Neural cell (in vitro differentiated cells): ENCODE measurements around the gene DNMT3A. TPM values are rescaled to one million over a fixed set of nuclear protein-coding genes. Genes with fewer than 3 reads are reported as not detected.

Source experiments
- H2AFZ ChIP-seq: fragments of 200-600, 300-800 bp; sonication (generic), shearing (Covaris generic); 2 replicates; pipeline ENCODE4 v1.6.0; 2014; ENCODE audit warnings: low read depth, mild to moderate bottlenecking, antibody characterized with exemption, low read length, moderate library complexity
- H3F3A ChIP-seq: fragments of 200-600 bp; shearing (Covaris generic); 2 replicates; pipeline ENCODE4 v1.6.1; 2016; ENCODE audit warnings: mild to moderate bottlenecking, moderate library complexity, mixed read lengths, antibody characterized with exemption, low read length; ENCODE audit not compliant: insufficient read depth, poor library complexity, severe bottlenecking
- H3K27ac ChIP-seq: fragments of 200-600, 300-800 bp; sonication (generic), shearing (Covaris generic); 2 replicates; pipeline ENCODE4 v1.5.1; 2014; ENCODE audit warnings: mild to moderate bottlenecking, low read length, moderate library complexity
- H3K27me3 ChIP-seq: fragments of 300-800, 200-600 bp; sonication (generic), shearing (Covaris generic); 2 replicates; pipeline ENCODE4 v1.6.0; 2014; ENCODE audit warnings: mild to moderate bottlenecking, low read depth, low read length, moderate library complexity; ENCODE audit not compliant: insufficient read depth
- H3K36me3 ChIP-seq: fragments of 300-800, 200-600 bp; sonication (generic), shearing (Covaris generic); 2 replicates; pipeline ENCODE4 v1.5.1; 2014; ENCODE audit warnings: mild to moderate bottlenecking, antibody characterized with exemption, low read length, moderate library complexity; ENCODE audit not compliant: insufficient read depth
- H3K4me2 ChIP-seq: fragments of 300-800, 200-600 bp; sonication (generic), shearing (Covaris generic); 2 replicates; pipeline ENCODE4 v1.6.0; 2014; ENCODE audit warnings: mild to moderate bottlenecking, low read length
- H3K4me3 ChIP-seq: fragments of 300-800, 200-600 bp; sonication (generic), shearing (Covaris generic); 2 replicates; pipeline ENCODE4 v1.5.1; 2014; ENCODE audit warnings: mild to moderate bottlenecking, low read length, moderate library complexity
- H3K79me2 ChIP-seq: fragments of 200-600 bp; shearing (Covaris generic); replicated peaks from 2 replicates; pipeline ENCODE4 v1.6.0; 2014; ENCODE audit warnings: mild to moderate bottlenecking, low read length, moderate library complexity; ENCODE audit not compliant: insufficient read depth
- H3K9ac ChIP-seq: fragments of 300-800, 200-600 bp; sonication (generic), shearing (Covaris generic); 2 replicates; pipeline ENCODE4 v1.6.1; 2016; ENCODE audit warnings: mild to moderate bottlenecking, low read length, mixed read lengths
- H3K9me2 ChIP-seq: fragments of 200-600 bp; shearing (Covaris generic); 2 replicates; pipeline ENCODE4 v1.6.1; 2016; ENCODE audit warnings: mild to moderate bottlenecking, low read length, mixed read lengths; ENCODE audit not compliant: insufficient read depth
- H3K9me3 ChIP-seq: fragments of 200-600, 300-800 bp; sonication (generic), shearing (Covaris generic); 2 replicates; pipeline ENCODE4 v1.6.1; 2016; ENCODE audit warnings: mild to moderate bottlenecking, mixed run types, low read length, moderate library complexity, mixed read lengths
- H4K20me1 ChIP-seq: fragments of 200-600 bp; shearing (Covaris generic); 2 replicates; pipeline ENCODE4 v1.6.1; 2016; ENCODE audit warnings: mild to moderate bottlenecking, mixed run types; ENCODE audit not compliant: insufficient read depth
- EP300 ChIP-seq: fragments of 450-650 bp; conservative IDR thresholded peaks from 2 replicates; pipeline ENCODE4 v1.6.1; 2014; ENCODE audit warnings: antibody characterized with exemption, mild to moderate bottlenecking, moderate library complexity; ENCODE audit not compliant: poor library complexity, severe bottlenecking
- EZH2 ChIP-seq: fragments of 200-600, 300-800 bp; shearing (Covaris generic), sonication (generic); IDR thresholded peaks from 2 replicates; pipeline ENCODE4 v1.6.1; 2014; ENCODE audit warnings: antibody characterized with exemption, low read length, borderline replicate concordance, mild to moderate bottlenecking; ENCODE audit not compliant: insufficient read depth, poor library complexity, severe bottlenecking
- MXI1 ChIP-seq: fragments of 450-650 bp; conservative IDR thresholded peaks from 2 replicates; pipeline ENCODE4 v1.6.1; 2014; ENCODE audit warnings: antibody characterized with exemption, mild to moderate bottlenecking; ENCODE audit not compliant: poor library complexity, severe bottlenecking
- POLR2AphosphoS5 ChIP-seq: IDR thresholded peaks from 2 replicates; pipeline ENCODE4 v1.6.1; 2012
- RAD21 ChIP-seq: fragments of 450-650 bp; conservative IDR thresholded peaks from 2 replicates; pipeline ENCODE4 v1.6.1; 2014; ENCODE audit warnings: antibody characterized with exemption, mild to moderate bottlenecking, moderate library complexity
- SMC3 ChIP-seq: fragments of 450-650 bp; conservative IDR thresholded peaks from 2 replicates; pipeline ENCODE4 v1.6.1; 2014; ENCODE audit warnings: antibody characterized with exemption, mild to moderate bottlenecking, moderate library complexity; ENCODE audit not compliant: poor library complexity
- TAF1 ChIP-seq: IDR thresholded peaks from 2 replicates; pipeline ENCODE4 v1.6.1; 2012; ENCODE audit warnings: low read depth
- polyA plus RNA-seq: library from polyadenylated mRNA; depleted of rRNA; stranded (reverse); fragments of >200 nt; gene quantifications from 2 replicates; pipeline ENCODE4 v1.2.3, GENCODE V29; 2014
- TF ChIP-seq, protein P1 (sequence below): IDR thresholded peaks from 2 replicates; pipeline ENCODE4 v1.6.1; 2012; ENCODE audit warnings: borderline replicate concordance
- TF ChIP-seq, protein P2 (sequence below): fragments of 450-650 bp; IDR thresholded peaks from 2 replicates; pipeline ENCODE4 v1.5.1; 2014; ENCODE audit warnings: antibody characterized with exemption, mild to moderate bottlenecking, moderate library complexity; ENCODE audit not compliant: poor library complexity, severe bottlenecking

DNMT3A gene
- polyA plus RNA-seq, 1 donor from 2014 or later, result 33.0 TPM

DNA sequence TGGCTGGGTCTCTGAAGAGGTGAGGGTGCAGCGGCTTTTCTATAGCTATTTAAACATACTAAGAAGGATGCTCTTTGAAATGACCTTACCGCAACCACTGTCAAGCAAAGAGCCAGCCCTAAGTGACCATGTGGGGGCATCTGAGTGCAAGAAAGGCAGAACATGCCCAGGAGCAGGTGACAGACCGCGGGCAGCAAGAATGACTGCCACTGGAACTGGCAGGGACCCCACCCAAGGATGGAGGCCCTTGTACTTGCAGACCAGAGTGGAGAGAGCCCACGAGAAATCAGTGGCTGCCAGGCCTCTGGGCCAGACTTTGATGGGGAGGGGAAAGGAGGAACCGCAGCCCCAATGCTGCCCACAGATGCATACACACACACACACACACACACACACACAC is 33.1 kb downstream of the DNMT3A start:
- Histone ChIP-seq H4K20me1 (no peaks in the 10 kb centered on the region), H3K27ac (no peak overlapping the region), H3K36me3 (no peaks in the 10 kb centered on the region), H3K9me2 (no peaks in the 10 kb centered on the region), H2AFZ (no peak overlapping the region), H3F3A (no peaks in the 10 kb centered on the region), H3K9me3 (no peaks in the 10 kb centered on the region), H3K4me3 (no peak overlapping the region), H3K4me2 (no peak overlapping the region), H3K9ac (no peak overlapping the region), H3K79me2 (no peaks in the 10 kb centered on the region), H3K27me3 (no peaks in the 10 kb centered on the region)
- TF ChIP-seq SMC3 (no peak), TAF1 (no peak)

DNA sequence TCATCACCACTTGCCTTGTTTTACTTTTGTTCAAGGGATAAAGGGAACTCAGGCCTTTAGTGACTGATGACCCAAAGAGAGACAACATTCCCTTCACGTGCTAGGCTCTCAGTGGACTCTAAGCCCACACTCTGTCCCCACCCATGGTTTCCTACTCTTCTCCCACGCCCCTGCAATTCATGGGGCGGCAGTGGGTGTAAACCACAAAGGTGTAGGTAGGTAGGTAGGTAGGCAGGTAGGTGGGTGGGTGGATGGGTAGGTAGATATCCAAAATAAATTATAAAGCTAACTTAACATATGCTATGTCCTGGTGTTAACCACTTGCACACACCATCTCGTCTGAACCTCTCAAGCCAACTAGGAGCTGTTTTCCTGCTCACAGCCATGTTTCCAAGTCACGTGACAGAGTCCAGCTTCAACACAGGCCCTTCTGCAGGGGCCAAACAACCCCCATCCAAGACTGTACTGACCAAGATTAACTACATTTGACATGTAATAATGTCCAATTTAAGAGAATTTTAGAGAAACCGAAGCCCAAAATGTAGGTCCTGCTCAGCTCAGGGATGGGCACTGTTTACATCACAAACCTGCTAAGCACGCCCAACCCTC is 33.7 kb downstream of the DNMT3A start:
- Histone ChIP-seq H3K27ac (no peak overlapping the region), H3K27me3 (no peaks in the 10 kb centered on the region), H3K9ac (no peak overlapping the region), H3K9me3 (no peaks in the 10 kb centered on the region), H3K9me2 (no peaks in the 10 kb centered on the region), H3K4me3 (no peak overlapping the region), H3K79me2 (no peaks in the 10 kb centered on the region), H3K4me2 (no peak overlapping the region), H4K20me1 (no peaks in the 10 kb centered on the region), H3K36me3 (no peaks in the 10 kb centered on the region), H2AFZ (no peak overlapping the region), H3F3A (no peaks in the 10 kb centered on the region)
- TF ChIP-seq EP300, result no peak
- no peak for TF ChIP-seq EZH2
- TF ChIP-seq, protein P1, sequence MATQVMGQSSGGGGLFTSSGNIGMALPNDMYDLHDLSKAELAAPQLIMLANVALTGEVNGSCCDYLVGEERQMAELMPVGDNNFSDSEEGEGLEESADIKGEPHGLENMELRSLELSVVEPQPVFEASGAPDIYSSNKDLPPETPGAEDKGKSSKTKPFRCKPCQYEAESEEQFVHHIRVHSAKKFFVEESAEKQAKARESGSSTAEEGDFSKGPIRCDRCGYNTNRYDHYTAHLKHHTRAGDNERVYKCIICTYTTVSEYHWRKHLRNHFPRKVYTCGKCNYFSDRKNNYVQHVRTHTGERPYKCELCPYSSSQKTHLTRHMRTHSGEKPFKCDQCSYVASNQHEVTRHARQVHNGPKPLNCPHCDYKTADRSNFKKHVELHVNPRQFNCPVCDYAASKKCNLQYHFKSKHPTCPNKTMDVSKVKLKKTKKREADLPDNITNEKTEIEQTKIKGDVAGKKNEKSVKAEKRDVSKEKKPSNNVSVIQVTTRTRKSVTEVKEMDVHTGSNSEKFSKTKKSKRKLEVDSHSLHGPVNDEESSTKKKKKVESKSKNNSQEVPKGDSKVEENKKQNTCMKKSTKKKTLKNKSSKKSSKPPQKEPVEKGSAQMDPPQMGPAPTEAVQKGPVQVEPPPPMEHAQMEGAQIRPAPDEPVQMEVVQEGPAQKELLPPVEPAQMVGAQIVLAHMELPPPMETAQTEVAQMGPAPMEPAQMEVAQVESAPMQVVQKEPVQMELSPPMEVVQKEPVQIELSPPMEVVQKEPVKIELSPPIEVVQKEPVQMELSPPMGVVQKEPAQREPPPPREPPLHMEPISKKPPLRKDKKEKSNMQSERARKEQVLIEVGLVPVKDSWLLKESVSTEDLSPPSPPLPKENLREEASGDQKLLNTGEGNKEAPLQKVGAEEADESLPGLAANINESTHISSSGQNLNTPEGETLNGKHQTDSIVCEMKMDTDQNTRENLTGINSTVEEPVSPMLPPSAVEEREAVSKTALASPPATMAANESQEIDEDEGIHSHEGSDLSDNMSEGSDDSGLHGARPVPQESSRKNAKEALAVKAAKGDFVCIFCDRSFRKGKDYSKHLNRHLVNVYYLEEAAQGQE, result no peak
- no peak for TF ChIP-seq TAF1
- TF ChIP-seq POLR2AphosphoS5, result no peak
- TF ChIP-seq, protein P2, sequence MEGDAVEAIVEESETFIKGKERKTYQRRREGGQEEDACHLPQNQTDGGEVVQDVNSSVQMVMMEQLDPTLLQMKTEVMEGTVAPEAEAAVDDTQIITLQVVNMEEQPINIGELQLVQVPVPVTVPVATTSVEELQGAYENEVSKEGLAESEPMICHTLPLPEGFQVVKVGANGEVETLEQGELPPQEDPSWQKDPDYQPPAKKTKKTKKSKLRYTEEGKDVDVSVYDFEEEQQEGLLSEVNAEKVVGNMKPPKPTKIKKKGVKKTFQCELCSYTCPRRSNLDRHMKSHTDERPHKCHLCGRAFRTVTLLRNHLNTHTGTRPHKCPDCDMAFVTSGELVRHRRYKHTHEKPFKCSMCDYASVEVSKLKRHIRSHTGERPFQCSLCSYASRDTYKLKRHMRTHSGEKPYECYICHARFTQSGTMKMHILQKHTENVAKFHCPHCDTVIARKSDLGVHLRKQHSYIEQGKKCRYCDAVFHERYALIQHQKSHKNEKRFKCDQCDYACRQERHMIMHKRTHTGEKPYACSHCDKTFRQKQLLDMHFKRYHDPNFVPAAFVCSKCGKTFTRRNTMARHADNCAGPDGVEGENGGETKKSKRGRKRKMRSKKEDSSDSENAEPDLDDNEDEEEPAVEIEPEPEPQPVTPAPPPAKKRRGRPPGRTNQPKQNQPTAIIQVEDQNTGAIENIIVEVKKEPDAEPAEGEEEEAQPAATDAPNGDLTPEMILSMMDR, result no peak
- TF ChIP-seq RAD21, result no peak
- no peak for TF ChIP-seq SMC3
- no peak for TF ChIP-seq MXI1
